K562 (cell line): Measurements from ENCODE around the gene ERVFRD-1.

ENCODE experiments used
- FOXJ3 ChIP-seq: sonication (generic); formaldehyde crosslinking; IDR thresholded peaks from 2 replicates; pipeline ENCODE4 v1.4.0; 2020; ENCODE audit warnings: mild to moderate bottlenecking, missing genetic modification reagents
- GTF2F1 ChIP-seq: IDR thresholded peaks from 2 replicates; pipeline ENCODE4 v1.6.1; 2011; ENCODE audit warnings: low read depth, low read length, improper control_type of control experiment
- ZKSCAN3 ChIP-seq: fragments of 250-450 bp; sonication (Bioruptor Pico); IDR thresholded peaks from 2 replicates; pipeline ENCODE4 v1.4.0; 2020
- TF ChIP-seq, protein P1 (sequence below): fragments of 250-450 bp; sonication (Bioruptor Pico); IDR thresholded peaks from 2 replicates; pipeline ENCODE4 v1.5.0; 2020; ENCODE audit warnings: mild to moderate bottlenecking, borderline replicate concordance
- TF ChIP-seq, protein P2 (sequence below), 3 experiments: IDR thresholded peaks in 2 of 3; conservative IDR thresholded peaks in 1 of 3; 2 replicates each; pipeline ENCODE4 v1.5.1; 2011 to 2012; ENCODE audit warnings: low read length in 3 of 3, mild to moderate bottlenecking in 3 of 3, control low read depth in 2 of 3, improper control_type of control experiment in 1 of 3, inconsistent platforms in 1 of 3, low read depth in 1 of 3, mixed read lengths in 1 of 3, moderate library complexity in 1 of 3; ENCODE audit not compliant: insufficient read depth in 2 of 3
- TF ChIP-seq, protein P3 (sequence below): sonication (generic); formaldehyde crosslinking; IDR thresholded peaks from 2 replicates; pipeline ENCODE4 v1.8.1; 2022; ENCODE audit warnings: missing genetic modification reagents

DNA sequence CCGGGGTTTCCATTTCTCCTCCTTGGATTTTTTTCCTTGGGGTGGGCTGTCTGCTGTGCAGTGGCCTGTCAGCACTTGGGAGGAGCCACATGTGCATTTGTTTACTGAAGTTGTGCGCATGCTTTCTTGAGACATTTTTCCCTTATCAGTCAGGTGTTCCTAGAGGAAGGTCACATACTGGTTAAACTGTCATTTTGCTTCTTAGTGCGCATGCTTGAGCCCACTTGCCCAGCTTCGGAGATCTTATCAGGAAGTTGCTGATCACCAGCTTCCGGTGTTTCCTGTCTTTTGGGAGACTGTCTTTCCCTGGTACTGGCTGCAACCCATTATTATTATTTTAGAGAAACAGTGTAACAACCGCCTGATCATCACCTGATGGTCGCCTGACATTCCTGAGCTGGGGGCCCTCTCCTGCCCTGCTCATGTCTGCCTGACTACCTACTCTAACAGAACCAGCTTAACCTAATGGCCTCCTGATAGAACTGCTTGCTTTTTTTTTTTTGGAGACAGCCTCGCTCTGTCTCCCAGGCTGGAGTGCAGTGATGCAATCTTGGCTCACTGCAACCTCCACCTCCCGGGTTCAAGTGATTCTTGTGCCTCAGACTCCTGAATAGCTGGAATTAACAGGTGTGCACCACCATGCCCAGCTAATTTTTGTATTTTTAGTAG is 378 bp upstream of the ERVFRD-1 start:
- TF ChIP-seq, protein P1, sequence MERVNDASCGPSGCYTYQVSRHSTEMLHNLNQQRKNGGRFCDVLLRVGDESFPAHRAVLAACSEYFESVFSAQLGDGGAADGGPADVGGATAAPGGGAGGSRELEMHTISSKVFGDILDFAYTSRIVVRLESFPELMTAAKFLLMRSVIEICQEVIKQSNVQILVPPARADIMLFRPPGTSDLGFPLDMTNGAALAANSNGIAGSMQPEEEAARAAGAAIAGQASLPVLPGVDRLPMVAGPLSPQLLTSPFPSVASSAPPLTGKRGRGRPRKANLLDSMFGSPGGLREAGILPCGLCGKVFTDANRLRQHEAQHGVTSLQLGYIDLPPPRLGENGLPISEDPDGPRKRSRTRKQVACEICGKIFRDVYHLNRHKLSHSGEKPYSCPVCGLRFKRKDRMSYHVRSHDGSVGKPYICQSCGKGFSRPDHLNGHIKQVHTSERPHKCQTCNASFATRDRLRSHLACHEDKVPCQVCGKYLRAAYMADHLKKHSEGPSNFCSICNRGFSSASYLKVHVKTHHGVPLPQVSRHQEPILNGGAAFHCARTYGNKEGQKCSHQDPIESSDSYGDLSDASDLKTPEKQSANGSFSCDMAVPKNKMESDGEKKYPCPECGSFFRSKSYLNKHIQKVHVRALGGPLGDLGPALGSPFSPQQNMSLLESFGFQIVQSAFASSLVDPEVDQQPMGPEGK (CRISPR knock-in tag), result no peak
- TF ChIP-seq ZKSCAN3 (CRISPR knock-in tag) (no peak), FOXJ3 (CRISPR knock-in tag) (no peak), GTF2F1 (no peak)
- TF ChIP-seq, protein P2, sequence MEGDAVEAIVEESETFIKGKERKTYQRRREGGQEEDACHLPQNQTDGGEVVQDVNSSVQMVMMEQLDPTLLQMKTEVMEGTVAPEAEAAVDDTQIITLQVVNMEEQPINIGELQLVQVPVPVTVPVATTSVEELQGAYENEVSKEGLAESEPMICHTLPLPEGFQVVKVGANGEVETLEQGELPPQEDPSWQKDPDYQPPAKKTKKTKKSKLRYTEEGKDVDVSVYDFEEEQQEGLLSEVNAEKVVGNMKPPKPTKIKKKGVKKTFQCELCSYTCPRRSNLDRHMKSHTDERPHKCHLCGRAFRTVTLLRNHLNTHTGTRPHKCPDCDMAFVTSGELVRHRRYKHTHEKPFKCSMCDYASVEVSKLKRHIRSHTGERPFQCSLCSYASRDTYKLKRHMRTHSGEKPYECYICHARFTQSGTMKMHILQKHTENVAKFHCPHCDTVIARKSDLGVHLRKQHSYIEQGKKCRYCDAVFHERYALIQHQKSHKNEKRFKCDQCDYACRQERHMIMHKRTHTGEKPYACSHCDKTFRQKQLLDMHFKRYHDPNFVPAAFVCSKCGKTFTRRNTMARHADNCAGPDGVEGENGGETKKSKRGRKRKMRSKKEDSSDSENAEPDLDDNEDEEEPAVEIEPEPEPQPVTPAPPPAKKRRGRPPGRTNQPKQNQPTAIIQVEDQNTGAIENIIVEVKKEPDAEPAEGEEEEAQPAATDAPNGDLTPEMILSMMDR (IDR thresholded peaks at IDR 0.05 in 2 of 3, conservative IDR thresholded peaks at IDR 0.05 in 1 of 3; ENCODE audit: insufficient read depth in 2 of 3, low read depth in 1 of 3, low read length in 3 of 3), result no peak
- TF ChIP-seq, protein P3, sequence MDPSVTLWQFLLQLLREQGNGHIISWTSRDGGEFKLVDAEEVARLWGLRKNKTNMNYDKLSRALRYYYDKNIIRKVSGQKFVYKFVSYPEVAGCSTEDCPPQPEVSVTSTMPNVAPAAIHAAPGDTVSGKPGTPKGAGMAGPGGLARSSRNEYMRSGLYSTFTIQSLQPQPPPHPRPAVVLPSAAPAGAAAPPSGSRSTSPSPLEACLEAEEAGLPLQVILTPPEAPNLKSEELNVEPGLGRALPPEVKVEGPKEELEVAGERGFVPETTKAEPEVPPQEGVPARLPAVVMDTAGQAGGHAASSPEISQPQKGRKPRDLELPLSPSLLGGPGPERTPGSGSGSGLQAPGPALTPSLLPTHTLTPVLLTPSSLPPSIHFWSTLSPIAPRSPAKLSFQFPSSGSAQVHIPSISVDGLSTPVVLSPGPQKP (CRISPR knock-in tag), result no peak
